HEK293T (cell line): ENCODE results near the gene OGT.
A peak's percentile ranks its signal among the peaks of the same experiment; 100 is the strongest.
"Not testable (repeated sequence)": the region's sequence is repeated elsewhere in the genome, so short reads cannot be mapped to it uniquely, and the experiment has no call there.

Experiments used
- CTCF ChIA-PET: fragments of 350-600 bp; formaldehyde crosslinking; extraction: SDS; loops from one replicate; lab custom pipeline; 2021; ENCODE audit warnings: antibody characterized with exemption, inconsistent platforms; lab: Yijun Ruan, JAX
- POLR2A ChIA-PET: fragments of 350-600 bp; formaldehyde crosslinking; extraction: SDS; loops from one replicate; lab custom pipeline; 2020; ENCODE audit warnings: antibody characterized with exemption, inconsistent platforms; lab: Yijun Ruan, JAX
- DNase-seq: peaks from one replicate; pipeline ENCODE4 v3.0.0; 2012; ENCODE audit warnings: mixed read lengths; ENCODE audit errors: extremely low spot score
- ARNT ChIP-seq: fragments of 450-650 bp; IDR thresholded peaks from 2 replicates; pipeline ENCODE4 v1.6.1; 2017; ENCODE audit warnings: mild to moderate bottlenecking
- BHLHE40 ChIP-seq: fragments of 450-650 bp; IDR thresholded peaks from 2 replicates; pipeline ENCODE4 v1.6.1; 2016; ENCODE audit warnings: mild to moderate bottlenecking, moderate library complexity, borderline replicate concordance
- CTBP1 ChIP-seq: fragments of 450-650 bp; IDR thresholded peaks from 2 replicates; pipeline ENCODE4 v1.6.1; 2016; ENCODE audit warnings: borderline replicate concordance
- ELF4 ChIP-seq: fragments of 450-650 bp; IDR thresholded peaks from 2 replicates; pipeline ENCODE4 v1.6.1; 2017; ENCODE audit warnings: antibody characterized with exemption
- FOXA1 ChIP-seq: fragments of 450-650 bp; IDR thresholded peaks from 2 replicates; pipeline ENCODE4 v1.6.1; 2016; ENCODE audit warnings: mild to moderate bottlenecking
- FOXK2 ChIP-seq: fragments of 450-650 bp; IDR thresholded peaks from 2 replicates; pipeline ENCODE4 v1.6.1; 2016; ENCODE audit warnings: mild to moderate bottlenecking
- FOXM1 ChIP-seq: fragments of 450-650 bp; IDR thresholded peaks from 2 replicates; pipeline ENCODE4 v1.6.1; 2017; ENCODE audit warnings: mild to moderate bottlenecking, borderline replicate concordance
- HDGF ChIP-seq: fragments of 450-650 bp; IDR thresholded peaks from 2 replicates; pipeline ENCODE4 v1.6.1; 2017; ENCODE audit warnings: antibody characterized with exemption, borderline replicate concordance
- L3MBTL2 ChIP-seq: fragments of 450-650 bp; conservative IDR thresholded peaks from 2 replicates; pipeline ENCODE4 v1.6.1; 2016; ENCODE audit warnings: mild to moderate bottlenecking
- LEF1 ChIP-seq: fragments of 450-650 bp; IDR thresholded peaks from 2 replicates; pipeline ENCODE4 v1.6.1; 2017; ENCODE audit warnings: mild to moderate bottlenecking, borderline replicate concordance
- NFRKB ChIP-seq: fragments of 450-650 bp; IDR thresholded peaks from 2 replicates; pipeline ENCODE4 v1.6.1; 2016; ENCODE audit warnings: mild to moderate bottlenecking, moderate library complexity
- SP1 ChIP-seq: fragments of 450-650 bp; IDR thresholded peaks from 2 replicates; pipeline ENCODE4 v1.6.1; 2017
- SUZ12 ChIP-seq: fragments of 450-650 bp; IDR thresholded peaks from 2 replicates; pipeline ENCODE4 v1.6.1; 2016; ENCODE audit warnings: mild to moderate bottlenecking
- TARDBP ChIP-seq: fragments of 450-650 bp; IDR thresholded peaks from 2 replicates; pipeline ENCODE4 v1.6.1; 2016
- ZNF384 ChIP-seq: fragments of 450-650 bp; IDR thresholded peaks from 2 replicates; pipeline ENCODE4 v1.6.1; 2016
- TF ChIP-seq, protein P1 (sequence below): fragments of 450-650 bp; IDR thresholded peaks from 2 replicates; pipeline ENCODE4 v1.6.1; 2016

Gene OGT

DNA sequence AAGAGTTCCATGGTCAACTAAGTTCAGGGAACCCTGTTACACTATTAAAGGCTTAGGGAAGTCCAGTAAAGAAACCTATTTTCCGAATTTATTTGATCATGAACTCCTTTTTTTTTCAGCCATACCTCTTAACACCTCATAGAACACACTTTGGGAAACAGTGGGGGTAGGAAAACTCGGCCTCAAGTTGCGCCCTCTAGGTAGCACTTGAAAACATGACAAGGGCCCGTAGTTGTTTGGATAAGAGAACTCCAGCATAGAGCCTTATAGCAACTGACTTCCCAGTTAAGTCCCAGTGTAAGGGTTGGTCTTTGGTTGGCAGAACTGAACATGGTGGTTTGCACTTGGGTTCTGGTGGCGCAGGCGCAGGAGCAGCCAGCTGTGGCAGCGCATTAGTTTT lies 14.4 kb downstream of the OGT start:
- DNase-seq: peak; percentile 20
- TF ChIP-seq SP1: no peak
- TF ChIP-seq TARDBP: no peak
- TF ChIP-seq, protein P1, sequence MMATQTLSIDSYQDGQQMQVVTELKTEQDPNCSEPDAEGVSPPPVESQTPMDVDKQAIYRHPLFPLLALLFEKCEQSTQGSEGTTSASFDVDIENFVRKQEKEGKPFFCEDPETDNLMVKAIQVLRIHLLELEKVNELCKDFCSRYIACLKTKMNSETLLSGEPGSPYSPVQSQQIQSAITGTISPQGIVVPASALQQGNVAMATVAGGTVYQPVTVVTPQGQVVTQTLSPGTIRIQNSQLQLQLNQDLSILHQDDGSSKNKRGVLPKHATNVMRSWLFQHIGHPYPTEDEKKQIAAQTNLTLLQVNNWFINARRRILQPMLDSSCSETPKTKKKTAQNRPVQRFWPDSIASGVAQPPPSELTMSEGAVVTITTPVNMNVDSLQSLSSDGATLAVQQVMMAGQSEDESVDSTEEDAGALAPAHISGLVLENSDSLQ: no peak
- TF ChIP-seq L3MBTL2: no peak
- no peak for TF ChIP-seq SUZ12
- TF ChIP-seq HDGF: no peak
- no peak for TF ChIP-seq NFRKB
- no peak for TF ChIP-seq FOXA1
- no peak for TF ChIP-seq ELF4
- TF ChIP-seq ARNT: no peak
- no peak for TF ChIP-seq BHLHE40
- no peak for TF ChIP-seq ZNF384
- ChIA-PET CTCF (no interaction called here), POLR2A (interaction anchor here (5.7 kb wide), 1 partner anchor 14 kb away, joined by 41 read pairs; the partner anchor contains the start of gene OGT)

DNA sequence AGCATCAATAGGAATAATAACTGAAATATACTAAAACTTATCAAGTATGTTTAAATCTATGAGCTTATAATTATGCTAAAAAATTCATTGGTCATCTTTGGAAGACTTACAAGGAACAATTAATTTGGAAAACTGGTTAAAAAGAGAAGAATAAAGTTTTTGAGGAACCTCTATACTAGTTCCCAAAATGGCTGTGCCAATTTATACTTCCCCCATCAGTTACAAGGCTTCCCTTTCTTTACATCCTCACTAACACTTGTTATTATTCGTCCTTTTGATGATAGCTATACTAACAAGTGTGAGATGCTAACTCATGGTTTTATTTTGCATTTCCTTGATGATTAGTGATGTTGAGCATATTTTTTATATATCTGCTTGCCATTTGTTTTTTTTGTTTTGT lies 17.1 kb downstream of the OGT start:
- TF ChIP-seq FOXK2 (no peak), BHLHE40 (no peak), CTBP1 (no peak), TARDBP (no peak), ARNT (no peak), LEF1 (no peak), FOXA1 (no peak), SP1 (no peak)
- no peak for DNase-seq
- POLR2A ChIA-PET: interaction anchor here (4.2 kb wide), 1 partner anchor 17 kb away, joined by 27 read pairs; the partner anchor contains the start of gene OGT
- CTCF ChIA-PET: no interaction called here

DNA sequence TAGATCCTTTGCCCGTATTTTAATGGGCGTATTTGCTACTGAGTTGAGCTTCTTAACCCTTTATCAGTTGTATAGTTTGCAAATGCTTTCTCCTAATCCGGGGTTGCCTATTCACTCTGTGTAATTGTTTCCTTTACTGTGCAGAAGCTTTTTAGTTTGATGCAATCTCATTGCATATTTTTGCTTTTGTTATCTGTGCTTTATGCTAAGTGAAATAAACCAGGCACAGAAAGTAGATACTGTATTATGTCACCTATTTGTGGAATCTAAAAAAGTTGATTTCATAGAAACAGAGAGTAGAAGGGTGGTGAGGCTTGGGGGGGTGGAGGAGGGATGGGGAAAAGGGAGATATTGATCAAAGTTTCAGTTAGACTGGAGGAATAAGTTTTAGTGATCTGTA lies 17.7 kb downstream of the OGT start:
- POLR2A ChIA-PET: interaction anchor here (4.2 kb wide), 1 partner anchor 17 kb away, joined by 27 read pairs; the partner anchor contains the start of gene OGT

DNA sequence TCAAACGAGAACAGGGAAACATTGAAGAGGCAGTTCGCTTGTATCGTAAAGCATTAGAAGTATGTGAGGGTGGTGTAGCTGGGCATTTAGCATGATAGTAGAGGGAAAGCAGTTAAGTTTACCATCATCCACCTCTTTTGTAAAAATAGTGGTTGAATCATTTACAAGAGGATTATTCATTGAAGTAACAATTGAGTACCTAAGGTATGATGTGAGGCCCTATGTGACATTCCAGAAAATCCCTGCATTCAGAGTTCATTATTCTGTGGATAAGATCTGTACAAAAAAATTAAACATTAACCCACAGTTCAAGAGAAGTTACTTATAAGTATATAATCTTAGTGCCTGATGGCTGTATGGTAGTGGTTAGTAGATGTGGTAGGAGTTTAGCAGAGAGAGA lies 23.1 kb downstream of the OGT start:
- no peak for DNase-seq
- CTCF ChIA-PET: interaction anchor here (0.6 kb wide), 1 partner anchor 355 kb away, joined by 3 read pairs; the partner anchor contains the start of gene NHSL2
- TF ChIP-seq BHLHE40 (no peak), NFRKB (no peak), CTBP1 (no peak), L3MBTL2 (no peak), FOXK2 (no peak), FOXM1 (no peak), SP1 (no peak), SUZ12 (no peak), ZNF384 (no peak), TARDBP (no peak), LEF1 (no peak), HDGF (no peak)
- TF ChIP-seq, protein P1: no peak
- POLR2A ChIA-PET: no interaction called here

More for the DNA sequence above, 17.7 kb downstream of the OGT start:
- CTCF ChIA-PET: no interaction called here
- no peak for DNase-seq
- TF ChIP-seq BHLHE40: no peak
- TF ChIP-seq ZNF384: no peak
- TF ChIP-seq L3MBTL2: no peak
- TF ChIP-seq TARDBP: no peak
- no peak for TF ChIP-seq CTBP1

DNA sequence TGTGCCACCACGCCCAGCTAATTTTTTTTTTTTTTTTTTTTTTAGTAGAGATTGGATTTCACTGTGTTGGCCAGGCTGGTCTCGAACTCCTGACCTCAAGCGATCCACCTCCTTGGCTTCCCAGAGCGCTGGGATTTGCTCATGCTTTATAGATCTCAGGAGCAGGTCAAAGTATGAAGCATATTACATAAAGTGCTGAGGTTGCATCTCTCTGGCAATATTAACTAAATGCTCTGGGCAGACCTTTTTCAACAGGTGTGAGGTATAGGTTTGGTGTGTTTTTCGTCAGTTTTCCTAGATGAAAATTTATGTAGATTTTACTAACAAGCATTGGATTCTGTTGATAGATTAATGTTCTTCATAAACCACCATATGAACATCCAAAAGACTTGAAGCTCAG lies 26.0 kb downstream of the OGT start:
- ChIA-PET POLR2A (no interaction called here), CTCF (no interaction called here)
- no peak for DNase-seq
- no peak for TF ChIP-seq LEF1
- no peak for TF ChIP-seq NFRKB
- no peak for TF ChIP-seq FOXM1
- no peak for TF ChIP-seq ELF4
- no peak for TF ChIP-seq TARDBP
- TF ChIP-seq, protein P1: no peak
- TF ChIP-seq L3MBTL2: no peak

DNA sequence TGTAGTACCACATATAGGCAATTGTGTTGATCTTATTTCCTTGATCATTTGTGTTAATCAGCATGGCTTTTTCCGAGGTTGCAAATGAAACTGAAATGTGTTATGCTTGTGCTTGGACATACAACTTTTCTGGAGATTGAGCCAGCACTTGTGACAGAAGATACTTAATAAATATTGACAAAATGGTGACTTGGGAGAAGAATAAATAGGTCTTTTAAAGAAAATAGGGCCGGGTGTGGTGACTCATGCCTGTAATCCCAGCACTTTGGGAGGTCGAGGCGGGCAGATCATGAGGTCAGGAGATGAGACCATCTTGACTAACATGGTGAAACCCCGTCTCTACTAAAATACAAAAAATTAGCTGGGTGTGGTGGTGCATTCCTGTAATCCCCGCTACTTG lies 26.9 kb downstream of the OGT start:
- POLR2A ChIA-PET, CTCF ChIA-PET, DNase-seq: not testable (repeated sequence)

DNA sequence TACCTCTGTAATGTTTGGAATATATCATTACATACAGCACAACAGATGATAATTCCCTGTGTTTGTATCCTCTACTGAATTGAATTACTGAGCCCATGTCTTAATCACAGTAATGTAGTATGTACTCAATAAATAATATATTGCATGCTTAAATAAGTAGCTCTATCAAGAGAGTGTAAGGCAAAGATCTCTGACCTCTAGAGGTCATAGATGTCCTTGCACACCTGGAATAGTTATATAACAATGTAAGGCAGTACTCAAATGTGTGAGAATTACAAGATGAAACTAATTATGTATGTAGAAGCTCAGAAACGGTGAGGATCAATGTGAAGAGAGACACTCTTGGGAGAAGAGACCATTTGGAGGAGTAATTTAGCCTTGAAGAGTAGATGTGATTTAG lies 31.0 kb downstream of the OGT start:
- CTCF ChIA-PET: interaction anchor here (0.7 kb wide), 1 partner anchor 13 kb away, joined by 3 read pairs; no protein-coding TSS in a partner anchor
- no peak for TF ChIP-seq ARNT
- TF ChIP-seq LEF1: no peak
- POLR2A ChIA-PET: no interaction called here
- DNase-seq: no peak
